ENCODE data around the gene GNAZ. TPM values are rescaled to one million over a fixed set of nuclear protein-coding genes. Genes with fewer than 3 reads are reported as not detected.

GNAZ gene
- total and polyA plus RNA-seq, 2 of the 8 experiments (the other 6 are each of a cell fraction or from before 2014, with no cell fraction given), result 6.6 to 9.6 TPM

DNA sequence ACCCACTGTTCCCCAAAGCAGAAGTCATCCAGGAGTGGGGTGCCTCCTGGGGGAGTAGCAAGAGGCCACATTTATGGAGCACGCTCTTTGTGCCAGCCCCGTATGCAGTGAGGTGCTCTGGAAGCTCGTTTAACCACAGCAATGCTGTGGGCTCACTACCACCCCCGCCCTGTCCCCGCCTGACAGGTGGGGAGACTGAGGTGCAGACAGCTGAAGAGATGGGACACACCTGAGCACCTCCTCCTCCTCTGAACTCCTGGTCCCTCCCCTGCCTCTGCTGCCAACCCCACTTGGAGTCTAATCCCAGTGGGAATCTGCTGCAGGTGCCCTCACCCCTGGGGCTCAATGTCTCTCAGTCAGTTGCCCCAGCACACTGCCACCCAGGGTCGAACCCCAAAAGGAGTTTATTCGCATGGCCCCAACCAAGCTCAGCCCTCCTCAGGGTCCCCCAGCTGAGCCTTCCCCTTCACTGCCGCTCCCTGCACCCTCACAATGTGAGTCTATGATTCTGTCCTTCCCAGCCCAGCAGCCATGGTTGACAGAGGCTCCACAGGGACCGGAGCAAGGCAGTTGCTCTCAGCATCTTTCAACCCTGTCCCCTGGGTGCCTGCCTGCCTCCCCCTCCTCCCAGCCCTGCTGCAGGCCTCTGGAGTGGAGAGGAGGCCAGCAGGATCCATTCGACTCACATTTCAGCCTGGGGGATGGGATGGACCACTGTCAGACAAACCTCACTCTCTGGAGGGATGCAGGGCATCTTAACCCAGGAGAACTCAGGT is 96.7 kb downstream of the GNAZ start:
- Histone ChIP-seq H3K4ac (replicated peaks; ENCODE audit: insufficient read length, low read depth, low read length) (no peak overlapping the region), H3K56ac (replicated peaks; ENCODE audit: insufficient read length, low read depth, low read length) (no peak overlapping the region), H2AFZ (ENCODE audit: low read length) (no peak overlapping the region), H3K79me1 (ENCODE audit: low read depth, low read length) (no peaks in the 10 kb centered on the region), H4K91ac (replicated peaks; ENCODE audit: insufficient read length, low read length) (no peak overlapping the region), H3K4me1 (replicated peaks in 1 of 4; ENCODE audit: control insufficient read depth in 3 of 4, insufficient read depth in 4 of 4, low read length in 3 of 4) (peaks cover 0 to 8% (median 7%) of the 10 kb centered on the region in 4 experiments; a peak in 5 of 7 replicates), H3K36me3 (ENCODE audit: control insufficient read depth in 2 of 4, insufficient read depth in 4 of 4, low read length in 3 of 4) (no peaks in the 10 kb centered on the region), H3K9me3 (ENCODE audit: insufficient read depth in 2 of 2, low read depth in 1 of 2, low read length in 1 of 2) (no peaks in the 10 kb centered on the region), H2AK5ac (ENCODE audit: low read depth, low read length) (no peak overlapping the region), H3K27me3 (replicated peaks in 1 of 4; ENCODE audit: control insufficient read depth in 3 of 4, extremely low read depth in 1 of 4, insufficient read depth in 3 of 4, low read length in 3 of 4) (no peaks in the 10 kb centered on the region), H3K4me3 (ENCODE audit: extremely low read depth in 1 of 4, insufficient read depth in 2 of 4, low read depth in 3 of 4, low read length in 4 of 4) (no peak overlapping the region; a peak in 1 of 8 replicates), H3K14ac (ENCODE audit: insufficient read length) (no peak overlapping the region), H2BK5ac (ENCODE audit: low read depth, low read length) (no peak overlapping the region), H4K8ac (ENCODE audit: extremely low read depth, insufficient read depth, low read length) (no peak overlapping the region), H3K27ac (ENCODE audit: low read depth, low read length) (no peak overlapping the region), H3K79me2 (ENCODE audit: control insufficient read depth in 1 of 2, insufficient read depth in 2 of 2, low read length in 2 of 2) (no peaks in the 10 kb centered on the region), H3K9ac (replicated peaks in 1 of 4; ENCODE audit: extremely low read depth in 1 of 4, low read depth in 3 of 4, low read length in 3 of 4) (no peak overlapping the region; a peak in 1 of 7 replicates), H3K23ac (ENCODE audit: insufficient read length) (no peak overlapping the region), H2BK15ac (ENCODE audit: low read length) (no peak overlapping the region), H4K5ac (ENCODE audit: insufficient read length, low read depth, low read length) (no peak overlapping the region), H2BK12ac (ENCODE audit: low read depth, low read length) (peak overlapping the region; percentile 27; the same call in 1 of the 2 replicates), H3K18ac (ENCODE audit: extremely low read depth, low read length) (no peak overlapping the region; the same call in 1 of the 2 replicates), H2BK120ac (replicated peaks; ENCODE audit: low read depth, low read length) (no peak overlapping the region), H3K4me2 (ENCODE audit: insufficient read depth in 1 of 2, low read depth in 2 of 2, low read length in 2 of 2) (peak overlapping the region in 1 of 2 experiments; percentile 34; a peak in 1 of 4 replicates), H4K20me1 (replicated peaks in 1 of 2; ENCODE audit: control insufficient read depth in 1 of 2, insufficient read depth in 2 of 2, low read length in 2 of 2) (peaks cover 0 to 1% of the 10 kb centered on the region in 2 experiments), H2BK20ac (ENCODE audit: low read length) (0 out of 2 replicates have a peak overlapping the region, but pooled peaks have one; percentile 48), H3K23me2 (ENCODE audit: low read depth, low read length) (0 out of 2 replicates have a peak, but pooled peaks cover 2% of the 10 kb centered on the region)
- FAIRE-seq, result no peak
- CTCF ChIA-PET (ENCODE audit: partially characterized antibody), result interaction anchor here (0.7 to 4.6 kb wide), 9 partner anchors 10 to 115 kb away, joined by 3 to 21 read pairs (median 4); no protein-coding TSS in a partner anchor
- no peak for DNase-seq (ENCODE audit: low read depth in 1 of 2, low spot score in 2 of 2)
- POLR2A ChIA-PET (ENCODE audit: partially characterized antibody), result interaction anchor here (0.6 kb wide), 2 partner anchors 79 to 102 kb away, joined by 3 read pairs; no protein-coding TSS in a partner anchor
- 79% methylated on average over 9 of the region's 10 CpGs; no CpG with 5 or more reads in 1 of the 2 experiments for WGBS, 2 experiments (ENCODE audit: extremely low coverage in 1 of 2, insufficient coverage in 1 of 2, insufficient read length in 1 of 2, insufficient replicate concordance in 2 of 2, low coverage in 1 of 2, low lambda C conversion rate in 2 of 2, missing lambda C conversion rate in 1 of 2)
- TF ChIP-seq, protein P1, sequence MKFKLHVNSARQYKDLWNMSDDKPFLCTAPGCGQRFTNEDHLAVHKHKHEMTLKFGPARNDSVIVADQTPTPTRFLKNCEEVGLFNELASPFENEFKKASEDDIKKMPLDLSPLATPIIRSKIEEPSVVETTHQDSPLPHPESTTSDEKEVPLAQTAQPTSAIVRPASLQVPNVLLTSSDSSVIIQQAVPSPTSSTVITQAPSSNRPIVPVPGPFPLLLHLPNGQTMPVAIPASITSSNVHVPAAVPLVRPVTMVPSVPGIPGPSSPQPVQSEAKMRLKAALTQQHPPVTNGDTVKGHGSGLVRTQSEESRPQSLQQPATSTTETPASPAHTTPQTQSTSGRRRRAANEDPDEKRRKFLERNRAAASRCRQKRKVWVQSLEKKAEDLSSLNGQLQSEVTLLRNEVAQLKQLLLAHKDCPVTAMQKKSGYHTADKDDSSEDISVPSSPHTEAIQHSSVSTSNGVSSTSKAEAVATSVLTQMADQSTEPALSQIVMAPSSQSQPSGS (IDR thresholded peaks at IDR 0.05; ENCODE audit: low read length), result no peak
